Measurements from ENCODE around the gene CANX.

DNA sequence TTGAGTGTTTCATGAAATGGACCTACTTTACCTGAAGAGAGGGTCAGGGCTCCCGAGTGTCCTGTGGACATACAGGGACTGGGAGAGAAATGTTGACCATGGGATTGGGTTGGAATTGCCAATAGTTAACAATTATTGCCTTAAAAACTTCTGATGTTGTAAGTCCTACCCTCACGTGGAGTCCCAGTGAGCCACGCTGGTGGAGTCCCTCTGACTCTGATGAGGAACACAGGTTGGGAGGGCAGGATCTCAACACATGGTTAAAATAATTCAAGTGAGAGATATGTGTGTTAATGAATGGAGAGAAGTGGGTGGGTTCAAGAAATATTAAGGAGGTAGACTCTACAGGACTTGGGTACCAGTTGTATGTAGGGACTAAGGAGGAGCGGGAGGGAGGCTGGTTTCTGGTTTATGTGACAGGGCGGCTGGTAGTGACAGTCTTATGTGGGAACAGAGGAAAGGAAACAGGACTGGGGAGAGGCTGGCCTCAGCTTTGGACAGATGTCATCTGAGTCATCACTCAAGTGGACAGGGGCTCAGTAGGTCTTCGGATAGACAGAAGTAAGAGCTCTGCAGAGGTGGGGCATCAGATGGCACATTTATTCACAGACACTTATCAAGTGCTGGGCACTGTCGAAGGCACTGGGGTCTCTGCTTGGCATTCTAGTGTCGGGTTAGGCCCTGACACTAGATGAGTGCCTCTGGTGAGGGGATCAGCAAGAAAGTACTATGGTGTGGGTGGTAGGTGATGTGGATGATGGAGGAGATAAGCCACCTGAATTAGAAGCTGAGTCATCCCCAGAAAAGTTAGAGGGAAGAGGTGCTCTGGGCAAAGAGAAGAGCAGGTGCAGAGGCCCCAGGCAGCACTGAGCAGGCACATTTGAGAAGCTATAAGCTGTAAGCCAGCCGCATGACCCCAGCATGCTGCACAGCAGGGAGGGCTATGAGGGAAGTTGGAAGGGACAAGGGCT, 61.1 kb downstream of the CANX start:
- TF ChIP-seq POLR2AphosphoS5 (IDR thresholded peaks at IDR 0.05; ENCODE audit: borderline replicate concordance, low read depth, low read length) (no peak), EZH2 (IDR thresholded peaks at IDR 0.05) (no peak), FOXP2 (optimal IDR thresholded peaks at IDR 0.05; ENCODE audit: control extremely low read depth, extremely low read length, insufficient read depth) (no peak)

Measured in SK-N-MC (cell line).